ENCODE data around the gene ARHGAP18.

Gene ARHGAP18

GRCh38 chr6:129641344-129641743 lies 68.6 kb downstream of the ARHGAP18 start:
- no peak for DNase-seq

- no peak for DNase-seq
Observed at GRCh38 chr6:129638686-129639085, 71.3 kb downstream of the ARHGAP18 start.

- no peak for DNase-seq
Observed at GRCh38 chr6:129638055-129638684, 71.8 kb downstream of the ARHGAP18 start.

GRCh38 chr6:129637340-129638054 lies 72.5 kb downstream of the ARHGAP18 start:
- DNase-seq: no peak

- DNase-seq: no peak
Observed at GRCh38 chr6:129635396-129636130, 74.4 kb downstream of the ARHGAP18 start.

- DNase-seq: no peak
Observed at GRCh38 chr6:129634411-129635230, 75.4 kb downstream of the ARHGAP18 start.

GRCh38 chr6:129633529-129633928 lies 76.4 kb downstream of the ARHGAP18 start:
- DNase-seq: no peak

- DNase-seq: no peak
Observed at GRCh38 chr6:129632172-129632613, 77.8 kb downstream of the ARHGAP18 start.

- no peak for DNase-seq
Observed at GRCh38 chr6:129631070-129631469, 78.9 kb downstream of the ARHGAP18 start.

GRCh38 chr6:129630596-129630995 lies 79.4 kb downstream of the ARHGAP18 start:
- DNase-seq: no peak

GRCh38 chr6:129628101-129628815 lies 81.7 kb downstream of the ARHGAP18 start:
- no peak for DNase-seq

GRCh38 chr6:129624488-129624887 lies 85.5 kb downstream of the ARHGAP18 start:
- DNase-seq: no peak

- no peak for DNase-seq
Observed at GRCh38 chr6:129623008-129623732, 86.8 kb downstream of the ARHGAP18 start.

- peak; percentile 13 for DNase-seq
Observed at GRCh38 chr6:129621252-129621651, 88.7 kb downstream of the ARHGAP18 start.

GRCh38 chr6:129620234-129620610 lies 89.8 kb downstream of the ARHGAP18 start:
- no peak for DNase-seq

GRCh38 chr6:129619579-129620233 lies 90.3 kb downstream of the ARHGAP18 start:
- no peak for DNase-seq

- no peak for DNase-seq
Observed at GRCh38 chr6:129617986-129618385, 92.0 kb downstream of the ARHGAP18 start.

GRCh38 chr6:129615496-129615895 lies 94.5 kb downstream of the ARHGAP18 start:
- DNase-seq: no peak

- DNase-seq: no peak
Observed at GRCh38 chr6:129615020-129615419, 95.0 kb downstream of the ARHGAP18 start.

GRCh38 chr6:129614464-129614863 lies 95.5 kb downstream of the ARHGAP18 start:
- no peak for DNase-seq

GRCh38 chr6:129612440-129612839 lies 97.5 kb downstream of the ARHGAP18 start:
- no peak for DNase-seq
